Measurements from ENCODE around the gene UBE2G2.

The UBE2G2 gene, protein sequence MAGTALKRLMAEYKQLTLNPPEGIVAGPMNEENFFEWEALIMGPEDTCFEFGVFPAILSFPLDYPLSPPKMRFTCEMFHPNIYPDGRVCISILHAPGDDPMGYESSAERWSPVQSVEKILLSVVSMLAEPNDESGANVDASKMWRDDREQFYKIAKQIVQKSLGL

DNA sequence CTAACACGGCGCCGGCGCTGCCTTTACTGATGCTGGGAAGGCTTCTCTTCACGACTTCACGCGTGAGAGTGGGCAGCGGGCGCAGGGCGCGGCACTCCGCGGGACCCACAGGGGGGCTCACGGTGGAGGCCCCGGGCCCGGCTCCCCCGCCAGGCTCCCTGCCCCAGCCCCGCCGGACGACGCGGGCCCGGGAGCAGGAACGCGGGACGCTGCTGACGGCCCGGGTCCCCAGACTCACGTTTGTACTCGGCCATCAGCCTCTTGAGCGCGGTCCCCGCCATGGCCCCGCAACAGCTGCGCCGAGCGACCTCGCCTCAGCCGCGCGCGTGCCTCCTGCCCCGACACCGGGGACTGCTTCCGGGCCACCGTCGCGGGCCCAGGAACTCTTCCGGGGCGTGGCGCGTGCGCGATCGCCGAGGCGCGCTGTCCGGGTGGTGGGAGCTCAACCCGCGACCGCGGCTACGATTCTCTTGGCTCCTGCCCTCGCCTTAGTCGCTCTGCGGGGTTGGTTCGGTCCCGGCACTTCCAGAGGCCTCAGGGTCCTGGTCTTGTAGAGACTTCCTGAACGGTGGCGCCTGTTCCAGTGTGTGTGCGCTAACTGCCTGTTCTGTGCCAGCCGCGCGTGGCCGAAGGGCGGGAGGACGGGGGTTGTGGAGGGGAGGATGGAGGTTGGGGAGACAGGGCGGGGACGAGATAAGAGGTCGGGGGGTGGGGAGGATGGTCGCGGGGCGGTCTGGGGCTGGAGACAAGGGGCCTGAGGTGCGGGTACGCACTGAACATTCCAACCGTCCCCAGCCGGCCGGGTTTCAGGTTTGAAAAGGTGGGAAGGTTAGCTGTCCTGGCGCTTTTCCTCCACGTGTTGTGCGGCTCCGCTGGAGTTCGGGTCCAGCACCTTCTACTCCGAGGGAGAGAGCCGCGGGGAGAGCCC, at the start of gene UBE2G2:
TSS of gene UBE2G2 (minus strand) at position 353 of the 928 bp plus-strand sequence. CDS start at position 281, 72 bp downstream.
- peak; percentile 50 to 89 for DNase-seq

DNA sequence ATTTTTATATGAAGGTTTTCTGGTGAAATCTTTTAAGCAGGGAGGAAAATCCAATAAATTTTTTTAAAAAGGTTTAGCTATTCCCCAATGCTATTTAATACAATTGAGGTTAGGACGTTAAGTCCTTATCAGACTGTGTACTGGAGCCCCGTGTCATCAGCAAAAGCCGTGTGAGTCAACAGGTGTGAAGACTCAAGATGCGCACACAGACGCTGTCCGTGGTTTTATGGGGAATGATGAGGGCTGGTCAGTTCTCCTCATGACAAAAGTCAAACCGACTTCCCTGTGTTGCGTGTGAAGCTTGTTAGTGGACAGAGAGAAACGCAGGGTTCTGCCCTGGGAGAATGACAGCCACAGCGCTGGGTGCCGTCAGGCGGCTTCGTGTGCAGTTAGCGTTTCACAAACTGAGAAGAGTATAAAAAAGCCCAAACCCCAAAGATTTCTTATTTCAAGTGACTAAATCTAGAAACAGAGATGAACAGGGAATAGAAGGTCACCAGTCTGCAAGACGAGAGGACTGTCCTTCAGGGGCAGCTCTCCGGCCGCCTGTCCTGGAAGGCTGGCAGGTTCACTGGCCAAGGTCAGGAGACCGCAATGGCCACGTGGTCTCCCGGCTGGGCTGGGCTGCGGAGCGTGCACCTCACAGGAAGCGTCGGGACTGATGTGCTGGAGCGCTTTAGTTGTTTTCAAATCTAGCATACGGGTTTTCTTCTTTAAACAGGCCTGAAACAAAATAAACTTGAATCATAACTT, 49.5 kb upstream of the UBE2G2 start:
- DNase-seq = no peak

DNA sequence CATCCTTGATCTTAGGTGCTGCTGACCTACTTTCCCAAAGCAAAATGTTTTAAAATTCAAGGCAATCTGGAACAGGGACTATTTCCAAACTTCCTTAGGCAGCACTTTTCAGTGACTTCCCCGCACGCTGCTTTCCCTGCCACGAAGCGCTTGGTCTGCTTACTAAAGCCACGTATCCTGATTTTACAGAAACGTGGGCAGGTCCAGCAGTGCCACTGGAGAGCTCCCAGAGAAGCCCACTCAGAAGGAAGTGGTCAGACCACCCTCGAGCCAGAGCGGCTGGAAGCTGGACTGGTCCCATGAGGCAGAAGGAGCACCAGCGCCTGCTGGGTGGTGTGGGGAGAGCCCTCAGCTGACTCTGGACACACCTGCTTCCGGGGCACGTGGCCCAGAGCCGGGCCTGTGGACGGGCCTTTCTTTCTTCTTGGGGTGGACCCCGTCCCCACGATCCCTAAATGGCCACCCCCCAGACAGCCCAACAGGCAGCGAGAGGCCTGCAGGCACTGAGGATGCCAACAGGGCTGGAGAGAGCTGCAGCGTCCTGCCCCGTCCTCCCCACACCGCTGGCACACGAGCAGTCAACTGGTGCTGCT, 48.7 kb upstream of the UBE2G2 start:
- no peak for DNase-seq

DNA sequence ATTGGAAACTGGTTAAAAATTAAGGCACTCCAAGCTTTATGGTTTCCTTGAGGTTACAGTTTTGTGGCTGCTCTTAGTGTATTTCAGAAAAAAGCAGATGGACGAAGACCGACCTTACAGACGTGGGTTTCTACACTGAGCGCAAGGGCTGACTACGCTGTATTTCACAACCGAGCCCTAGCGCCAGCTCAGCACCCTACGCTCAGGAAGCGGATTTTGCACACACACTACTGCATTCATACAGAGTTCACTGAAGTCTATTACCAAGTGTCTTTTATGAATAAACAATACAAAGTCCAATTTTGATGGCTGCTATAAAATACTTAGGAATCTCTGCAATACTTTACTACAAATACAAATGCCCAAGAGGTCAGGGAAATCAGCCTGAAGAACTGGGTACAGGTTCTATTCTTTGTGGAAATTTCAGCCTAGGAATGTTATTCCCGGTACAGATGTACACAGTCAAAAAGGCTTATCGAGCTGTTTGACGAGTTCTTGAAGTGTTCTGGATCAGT, 48.1 kb upstream of the UBE2G2 start:
- no peak for DNase-seq

DNA sequence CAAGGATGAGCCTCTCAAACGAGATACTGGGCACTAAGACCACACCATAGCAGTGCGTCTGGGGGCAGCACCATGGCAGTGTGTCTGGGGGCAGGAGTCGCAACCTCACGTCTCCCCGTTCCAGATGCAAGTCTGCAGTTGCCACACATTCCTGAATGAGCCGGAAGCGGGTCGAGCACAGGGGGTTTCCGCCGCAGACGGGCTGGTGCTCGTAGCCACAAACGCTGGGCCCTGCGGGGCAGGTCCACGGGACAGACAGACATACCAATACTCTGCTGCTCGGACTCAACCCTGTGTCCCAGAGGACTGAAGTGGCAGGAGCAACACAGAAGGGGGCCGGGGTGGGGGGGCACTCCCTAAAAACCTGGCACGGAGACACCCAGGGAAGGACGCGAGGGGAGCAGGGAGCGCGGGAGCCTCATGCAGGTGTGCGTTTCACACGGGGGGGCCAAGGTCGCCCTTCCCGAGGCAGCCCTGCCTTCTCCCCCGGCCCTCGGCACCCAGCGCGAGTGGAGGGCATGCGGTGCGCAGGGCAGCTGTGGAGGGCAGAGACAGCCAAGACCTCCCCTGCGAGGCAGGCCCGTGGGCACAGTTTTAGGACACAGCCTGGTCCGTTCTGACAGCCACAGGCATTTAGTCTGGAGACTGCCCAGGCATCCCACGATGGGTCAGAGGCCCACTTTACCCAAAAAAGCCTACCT, 47.4 kb upstream of the UBE2G2 start:
- DNase-seq = no peak

DNA sequence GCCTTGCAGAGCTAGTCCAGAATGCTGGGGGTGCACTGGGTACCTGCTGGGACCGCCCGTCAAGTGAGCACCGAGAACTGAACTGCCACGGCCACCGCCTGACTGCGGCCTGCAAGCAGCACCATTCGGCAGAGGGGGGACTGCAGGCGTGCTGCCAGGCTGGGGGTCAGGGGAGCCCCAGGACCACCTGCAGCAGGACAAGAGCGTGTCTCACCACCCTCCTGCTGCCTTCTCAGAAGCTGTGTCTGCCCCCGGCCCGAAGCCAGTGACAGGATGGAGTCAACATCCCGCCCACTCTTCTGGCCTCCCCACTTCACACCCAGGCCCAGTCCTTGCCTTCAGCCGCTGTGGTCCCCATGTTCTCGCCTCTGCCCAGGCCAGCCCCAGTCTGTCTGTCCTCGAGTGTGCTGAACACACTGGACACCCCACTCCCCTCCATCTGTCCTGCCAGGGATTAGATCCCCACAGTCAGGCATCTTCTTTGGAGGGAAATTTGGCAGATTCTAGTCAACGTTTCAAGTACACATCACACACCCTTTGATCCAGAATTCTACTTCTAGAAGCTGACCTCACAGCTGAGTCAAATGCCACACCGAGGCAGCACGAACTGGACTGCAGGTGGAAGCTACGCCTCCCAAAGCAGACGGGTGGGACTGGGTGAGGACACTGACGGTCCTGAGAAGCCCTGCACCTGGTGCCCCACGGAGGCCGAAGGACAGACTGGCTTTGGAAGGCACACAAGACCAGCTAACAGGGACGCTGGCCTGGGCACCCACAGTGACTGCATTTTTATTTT, 45.8 kb upstream of the UBE2G2 start:
- DNase-seq = no peak

DNA sequence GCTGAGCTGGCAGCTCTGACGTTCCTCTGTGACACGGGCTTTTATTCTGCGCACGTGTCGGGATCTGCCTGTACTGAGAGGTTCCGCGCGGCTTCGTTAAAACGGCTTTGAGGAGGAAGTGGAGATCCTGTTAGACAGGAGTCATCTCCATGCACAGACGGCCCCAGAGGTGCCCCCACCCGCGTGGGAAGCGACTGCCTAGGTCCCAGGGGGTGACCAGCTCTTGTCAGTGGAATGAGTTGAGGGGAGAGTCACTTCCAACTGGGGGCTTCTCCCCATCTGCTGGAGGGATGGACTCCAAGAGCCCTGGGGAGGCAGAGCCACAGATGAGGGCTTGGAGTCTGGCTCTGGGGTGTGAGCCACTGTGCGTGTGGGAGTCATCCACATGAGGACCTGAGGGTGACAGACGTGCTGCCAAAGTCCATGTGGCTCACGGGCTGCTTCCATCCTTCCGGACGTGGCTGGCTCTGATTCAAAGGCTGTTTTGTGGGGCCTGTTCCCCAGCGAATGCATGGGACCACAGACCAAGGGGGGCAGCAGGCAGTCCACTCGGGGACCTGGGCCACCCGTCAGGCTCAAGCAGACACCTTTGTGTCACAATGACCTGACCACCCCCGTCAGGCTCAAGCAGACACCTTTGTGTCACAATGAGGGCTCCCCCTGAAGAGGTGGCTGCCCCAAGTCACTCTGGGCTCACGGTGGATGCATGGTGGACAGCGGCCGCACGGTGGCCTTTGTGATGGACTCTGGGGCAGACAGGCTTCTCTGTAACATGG, 45.1 kb upstream of the UBE2G2 start:
- DNase-seq = no peak

DNA sequence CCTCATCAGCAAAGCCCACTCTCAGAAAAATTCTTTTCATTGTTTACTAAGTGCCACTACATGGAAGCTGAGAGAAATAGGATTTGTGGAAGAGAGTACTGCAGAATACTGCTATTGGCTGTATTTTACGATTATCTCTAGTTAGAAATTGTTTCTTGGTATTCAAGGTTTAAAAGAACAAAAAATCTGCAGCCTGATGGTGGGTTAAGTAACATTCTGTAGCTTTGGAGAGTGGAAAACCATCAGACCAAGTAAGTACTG, 44.5 kb upstream of the UBE2G2 start:
- DNase-seq = no peak

DNA sequence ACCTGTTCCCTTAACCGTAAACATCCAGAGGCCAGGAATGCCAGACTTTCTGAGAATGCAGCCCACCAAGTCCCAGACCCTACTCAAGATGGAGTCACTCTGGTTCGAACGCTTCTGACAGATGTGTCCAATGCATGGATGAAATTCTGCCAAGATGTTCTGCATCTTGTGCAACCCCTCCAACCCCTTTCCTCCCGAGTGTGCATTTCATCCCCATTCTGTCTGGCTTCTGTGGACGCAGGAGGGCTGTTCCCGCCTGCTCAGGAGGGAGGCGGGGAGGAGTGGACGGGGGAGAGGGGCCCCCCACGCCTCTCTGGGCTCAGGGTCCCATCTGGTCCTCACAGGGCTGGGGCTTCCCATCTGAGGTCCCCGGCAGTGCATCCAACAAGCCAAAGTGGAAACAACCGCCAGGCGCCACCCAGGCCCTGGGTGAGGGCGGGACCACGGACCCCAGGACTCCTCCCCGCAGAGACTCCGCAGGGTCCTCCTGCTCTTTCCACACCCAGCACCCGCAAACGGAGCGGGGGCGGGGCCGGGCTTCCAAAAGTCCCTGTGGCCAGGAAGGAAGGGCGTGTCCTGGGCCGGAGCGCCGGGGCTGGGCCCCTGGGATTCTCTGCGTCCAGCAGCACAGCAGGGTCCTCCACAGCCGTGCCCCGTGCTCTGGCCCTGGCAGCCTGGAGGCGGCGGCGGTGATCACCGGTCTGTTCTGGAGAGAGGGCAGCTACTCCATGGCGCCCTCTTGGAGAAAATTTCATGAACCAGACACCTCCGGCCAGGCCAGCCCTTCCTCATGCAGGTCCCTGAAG, 44.0 kb upstream of the UBE2G2 start:
- DNase-seq = no peak

DNA sequence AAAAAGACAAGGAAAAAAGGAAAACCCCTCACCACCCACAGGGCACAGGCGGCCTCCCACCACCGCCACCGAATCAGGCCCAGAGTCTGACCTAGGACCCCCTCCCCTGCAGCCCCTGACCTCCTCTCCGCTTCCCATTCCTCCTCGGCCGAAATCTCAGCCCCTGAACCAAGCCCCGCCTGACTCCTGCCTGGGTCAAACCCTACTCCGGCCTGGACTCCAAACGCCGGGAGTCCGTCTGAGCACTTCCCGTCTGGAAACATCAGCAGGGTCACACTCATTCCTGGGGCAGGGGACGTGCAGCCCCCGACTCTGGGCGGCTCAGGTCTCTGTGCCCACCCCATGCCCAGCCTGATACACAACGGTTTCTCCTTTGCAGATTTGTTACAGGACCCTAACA, 42.6 kb upstream of the UBE2G2 start:
- DNase-seq = no peak

DNA sequence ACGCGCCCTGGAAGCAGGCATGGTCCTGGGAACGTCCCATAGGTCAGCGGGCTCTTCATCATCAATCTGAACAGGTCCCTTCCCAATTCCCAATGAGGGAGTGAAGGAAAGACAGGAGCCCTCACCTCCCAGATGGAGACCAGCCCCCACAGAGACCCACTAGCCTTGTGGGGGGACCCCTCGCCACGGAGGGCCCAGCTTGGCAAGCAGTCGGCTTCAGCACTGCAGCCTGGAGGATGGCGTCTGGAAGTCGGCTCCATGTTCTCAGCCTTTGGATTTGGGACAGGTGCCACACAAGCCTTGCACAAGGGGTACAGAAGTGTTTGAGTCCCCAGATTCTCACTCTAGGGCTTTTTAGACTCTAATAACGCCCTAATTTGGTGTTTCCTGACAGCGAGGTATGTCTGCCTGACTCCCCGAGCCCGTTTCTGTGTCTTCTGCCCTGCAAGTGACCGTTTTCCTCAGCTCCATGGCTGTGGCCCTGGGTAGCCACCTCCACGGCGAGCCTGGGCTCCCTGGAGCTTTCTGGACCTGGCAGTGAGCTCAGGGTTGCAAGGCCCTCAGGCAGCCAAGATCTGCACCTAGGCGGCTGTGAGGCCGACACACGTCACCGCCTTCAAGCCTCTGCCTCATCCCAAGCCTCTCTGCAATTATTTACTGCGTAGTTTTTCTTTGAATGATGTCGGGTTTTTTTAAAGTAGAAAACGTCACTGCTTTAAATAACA, 41.3 kb upstream of the UBE2G2 start:
- DNase-seq = no peak

DNA sequence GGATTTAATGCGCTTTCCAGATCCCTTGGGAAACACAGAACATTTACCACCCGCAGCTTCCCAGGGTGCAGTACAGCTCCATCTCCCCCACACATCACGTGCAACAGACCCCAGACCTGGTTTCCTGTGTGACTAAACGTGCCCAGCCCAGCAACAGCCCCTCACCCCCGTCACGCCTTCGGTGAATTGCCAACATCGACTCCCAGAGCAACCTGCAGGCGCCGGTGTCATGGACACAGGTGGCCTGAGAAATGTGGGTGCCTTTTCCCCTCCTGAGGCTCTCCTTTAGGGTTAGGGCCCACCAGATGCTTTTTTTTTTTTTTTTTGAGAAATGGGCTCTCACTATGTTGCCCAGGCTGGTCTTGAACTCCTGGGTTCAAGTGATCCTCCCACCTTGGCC, 40.5 kb upstream of the UBE2G2 start:
- no peak for DNase-seq

DNA sequence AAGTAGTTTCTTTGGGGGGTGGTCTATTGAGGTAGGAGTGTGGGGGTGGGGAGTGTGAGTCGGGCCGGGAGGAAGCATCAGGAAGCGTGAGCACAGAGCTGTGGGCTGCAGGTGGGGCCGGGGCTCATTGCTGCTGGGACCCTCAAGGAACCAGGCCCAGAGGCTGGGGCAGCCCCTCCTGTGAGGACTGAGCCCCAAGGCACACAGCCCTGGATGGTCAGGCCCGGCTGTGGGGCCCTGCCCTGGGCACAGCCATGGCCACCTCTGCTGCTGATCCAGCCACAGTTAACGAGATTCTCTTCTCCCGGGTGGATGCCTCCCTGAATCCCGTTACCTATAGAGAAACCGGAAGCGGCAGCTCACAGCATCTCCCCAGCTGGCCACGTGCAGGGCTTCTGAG, 39.2 kb upstream of the UBE2G2 start:
- DNase-seq = no peak

DNA sequence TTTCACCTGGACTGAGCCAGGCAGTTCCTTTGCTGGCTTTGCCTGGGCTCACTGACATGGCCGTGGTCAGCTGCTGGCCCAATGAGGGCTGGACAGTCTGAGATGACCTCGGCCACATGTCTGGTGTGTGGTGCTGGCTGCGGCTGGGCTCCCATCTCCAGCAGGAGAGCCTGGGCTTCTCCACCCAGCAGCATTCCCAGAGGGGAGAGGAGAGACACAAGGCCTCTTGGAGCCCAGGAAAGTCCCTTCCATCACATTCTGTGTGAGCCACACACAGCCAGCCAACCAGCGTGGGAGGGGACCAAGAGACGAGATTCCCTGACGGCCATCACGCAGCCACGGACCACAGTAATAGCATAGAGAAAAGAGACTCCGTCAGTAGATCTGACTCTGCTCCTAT, 37.3 kb upstream of the UBE2G2 start:
- DNase-seq = no peak

DNA sequence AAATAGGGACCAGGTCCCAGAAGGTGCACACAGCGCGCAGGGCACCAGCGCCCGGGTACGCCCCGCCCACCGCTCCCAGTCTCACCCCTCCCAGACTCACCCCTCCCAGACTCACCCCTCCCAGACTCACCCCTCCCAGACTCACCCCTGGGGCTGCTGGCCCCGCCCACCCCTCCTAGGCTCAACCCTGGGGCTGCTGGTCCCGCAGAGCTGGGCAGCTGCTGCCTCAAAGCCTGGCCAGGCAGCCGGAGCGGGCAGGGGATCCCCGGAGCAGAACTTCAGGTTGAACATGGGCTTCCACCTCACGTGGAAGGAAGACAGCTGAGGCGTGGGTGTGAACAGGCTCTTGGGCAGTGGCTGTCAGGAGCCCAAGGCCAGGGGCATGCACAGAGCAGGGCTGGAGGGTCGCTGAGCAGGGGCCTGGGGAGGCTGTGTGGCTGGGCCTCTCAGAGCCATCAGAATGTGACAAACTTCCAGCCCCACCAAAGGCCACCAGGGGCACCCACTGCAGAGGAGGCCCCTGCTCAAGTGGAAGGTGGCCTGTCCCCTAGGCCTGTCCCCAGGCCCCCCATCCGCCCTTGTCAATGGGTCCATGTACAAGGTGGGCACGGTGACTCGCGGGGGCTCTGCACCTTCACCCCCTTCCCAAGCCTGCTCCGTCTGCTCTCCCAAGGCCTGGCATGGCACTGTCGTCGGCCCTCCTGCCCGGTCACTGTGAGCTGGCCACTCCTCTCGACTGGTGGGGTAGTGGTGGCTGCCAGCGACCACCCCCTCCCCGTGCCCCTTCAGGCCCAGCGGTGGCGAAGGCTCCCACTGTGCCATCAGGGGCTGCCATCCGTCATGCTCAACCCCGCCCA, 36.6 kb upstream of the UBE2G2 start:
- no peak for DNase-seq

DNA sequence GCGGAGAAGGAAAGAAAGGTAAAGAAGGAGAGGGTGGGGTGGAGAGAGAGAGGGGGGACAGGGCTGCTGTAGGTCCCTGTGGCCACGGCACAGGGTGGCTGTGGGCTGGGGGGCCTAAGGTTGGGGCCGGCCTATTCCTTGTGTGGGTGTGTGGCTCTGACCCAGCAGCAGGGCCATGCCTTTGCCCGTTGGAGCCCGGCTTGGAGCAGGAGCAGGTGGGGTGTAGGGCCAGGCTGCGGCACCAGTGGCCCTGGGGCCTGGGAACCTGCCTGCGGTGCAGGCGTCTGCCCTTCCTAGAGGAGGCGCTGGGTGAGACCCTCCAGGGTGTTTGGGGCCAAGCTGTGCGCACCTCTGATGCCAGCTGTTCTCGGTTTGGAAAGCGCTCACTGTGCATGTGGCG, 35.9 kb upstream of the UBE2G2 start:
- no peak for DNase-seq

DNA sequence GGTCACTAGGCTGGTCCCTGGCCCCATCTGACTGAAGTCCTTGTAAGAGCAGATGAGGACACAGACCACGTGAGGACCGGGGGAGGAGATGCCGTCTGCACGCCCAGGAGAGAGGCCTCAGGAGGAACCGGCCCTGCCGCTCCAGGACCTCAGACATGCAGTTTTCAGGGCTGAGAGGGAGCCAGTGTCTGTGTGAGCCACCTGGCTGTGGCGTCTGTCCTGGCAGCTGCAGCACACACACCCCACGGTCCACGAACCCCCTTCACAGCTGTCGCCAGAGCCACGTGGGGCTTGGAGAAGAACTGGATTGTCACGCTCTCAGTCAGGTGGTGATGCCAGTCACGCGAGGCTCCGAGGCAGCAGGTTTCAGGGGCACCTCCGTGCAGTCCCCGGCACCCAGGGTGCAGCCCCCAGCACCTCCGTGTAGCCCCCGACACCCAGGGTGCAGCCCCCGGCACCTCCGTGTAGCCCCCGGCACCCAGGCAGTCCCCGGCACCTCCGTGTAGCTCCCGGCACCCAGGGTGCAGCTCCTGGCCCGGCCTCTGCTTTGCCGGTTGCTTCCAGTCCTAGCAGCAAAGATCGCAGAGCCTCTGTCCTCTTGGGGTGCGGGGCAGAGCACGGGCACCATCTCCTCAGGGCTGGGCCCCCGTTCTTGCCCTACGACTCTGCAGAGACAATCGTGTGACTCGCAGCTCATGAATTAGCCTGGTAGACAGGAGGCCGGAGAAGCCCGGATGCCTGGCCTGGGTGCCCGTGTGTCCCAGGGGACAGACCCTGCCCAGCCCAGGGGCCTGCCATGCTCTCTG, 35.2 kb upstream of the UBE2G2 start:
- DNase-seq = no peak

DNA sequence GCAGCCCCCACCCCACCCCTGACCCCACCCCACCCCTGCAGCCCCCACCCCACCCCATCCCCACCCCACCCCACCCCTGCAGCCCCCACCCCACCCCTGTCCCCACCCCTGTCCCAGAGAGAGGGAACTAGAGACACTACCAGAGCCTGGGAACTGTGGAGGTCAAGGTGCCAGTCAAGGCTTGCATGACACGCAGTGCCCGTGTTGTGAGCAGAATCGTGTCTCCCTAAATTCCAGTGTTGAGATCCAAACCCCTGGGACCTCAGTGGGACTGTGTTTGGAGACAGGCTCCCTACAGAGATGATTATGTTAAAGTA, 34.7 kb upstream of the UBE2G2 start:
- no peak for DNase-seq
